Measurements from ENCODE around the gene TBC1D1. TPM values are rescaled to one million over a fixed set of nuclear protein-coding genes. Genes with fewer than 3 reads are reported as not detected.

TBC1D1 gene
- total RNA-seq, 1 experiment from 2014 or later = 106 TPM

DNA sequence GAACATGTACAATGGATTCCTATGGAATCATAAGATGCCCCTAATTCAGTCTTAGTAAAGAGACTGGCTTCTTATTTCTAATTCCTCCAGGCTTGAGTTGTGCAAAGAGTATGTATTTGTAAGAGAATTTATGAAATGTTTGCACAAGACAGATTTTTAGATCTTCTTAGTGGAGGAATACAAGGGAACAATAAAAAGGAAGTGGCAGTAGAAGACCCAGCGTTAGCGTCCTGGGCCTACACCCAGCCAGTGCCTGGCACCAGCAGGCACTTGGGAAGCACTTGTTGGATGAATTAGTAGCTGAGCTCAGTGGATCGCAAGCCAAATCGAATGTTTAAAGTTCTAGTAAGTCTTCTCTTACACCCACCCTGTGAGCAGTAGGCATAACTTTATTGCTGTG, 226.7 kb downstream of the TBC1D1 start:
- Histone ChIP-seq H3K4me2 (no peak overlapping the region), H3K79me2 (ENCODE audit: low read depth) (no peaks in the 10 kb centered on the region), H3F3A (ENCODE audit: insufficient read depth, low read depth) (peaks cover 34% of the 10 kb centered on the region), H4K20me1 (ENCODE audit: insufficient read depth) (no peaks in the 10 kb centered on the region), H3K4me3 (no peak overlapping the region), H3K36me3 (ENCODE audit: low read depth) (no peaks in the 10 kb centered on the region), H2AFZ (no peak overlapping the region), H3K27ac (no peak overlapping the region), H3K9me2 (ENCODE audit: insufficient read depth) (no peaks in the 10 kb centered on the region), H3K4me1 (replicated peaks; ENCODE audit: insufficient read depth) (peaks cover 32% of the 10 kb centered on the region), H3K9me3 (ENCODE audit: insufficient read depth, low read depth) (no peaks in the 10 kb centered on the region), H3K27me3 (ENCODE audit: insufficient read depth, low read depth) (no peaks in the 10 kb centered on the region)
- POLR2A ChIA-PET (ENCODE audit: unreplicated experiment) = no interaction called here
- CTCF ChIA-PET = no interaction called here
- no peak for TF ChIP-seq EZH2 (IDR thresholded peaks at IDR 0.05; ENCODE audit: low read depth)
- TF ChIP-seq, protein P1, sequence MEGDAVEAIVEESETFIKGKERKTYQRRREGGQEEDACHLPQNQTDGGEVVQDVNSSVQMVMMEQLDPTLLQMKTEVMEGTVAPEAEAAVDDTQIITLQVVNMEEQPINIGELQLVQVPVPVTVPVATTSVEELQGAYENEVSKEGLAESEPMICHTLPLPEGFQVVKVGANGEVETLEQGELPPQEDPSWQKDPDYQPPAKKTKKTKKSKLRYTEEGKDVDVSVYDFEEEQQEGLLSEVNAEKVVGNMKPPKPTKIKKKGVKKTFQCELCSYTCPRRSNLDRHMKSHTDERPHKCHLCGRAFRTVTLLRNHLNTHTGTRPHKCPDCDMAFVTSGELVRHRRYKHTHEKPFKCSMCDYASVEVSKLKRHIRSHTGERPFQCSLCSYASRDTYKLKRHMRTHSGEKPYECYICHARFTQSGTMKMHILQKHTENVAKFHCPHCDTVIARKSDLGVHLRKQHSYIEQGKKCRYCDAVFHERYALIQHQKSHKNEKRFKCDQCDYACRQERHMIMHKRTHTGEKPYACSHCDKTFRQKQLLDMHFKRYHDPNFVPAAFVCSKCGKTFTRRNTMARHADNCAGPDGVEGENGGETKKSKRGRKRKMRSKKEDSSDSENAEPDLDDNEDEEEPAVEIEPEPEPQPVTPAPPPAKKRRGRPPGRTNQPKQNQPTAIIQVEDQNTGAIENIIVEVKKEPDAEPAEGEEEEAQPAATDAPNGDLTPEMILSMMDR (conservative IDR thresholded peaks at IDR 0.05) = no peak
- BruUV-seq (replicated peaks) = no TSS peak
- intact Hi-C loops (cut with micrococcal nuclease; ENCODE audit: unreplicated experiment) = loop anchor here (5.0 kb wide), 1 partner anchor 40 kb away; no protein-coding TSS in a partner anchor
- no peak for DNase-seq

DNA sequence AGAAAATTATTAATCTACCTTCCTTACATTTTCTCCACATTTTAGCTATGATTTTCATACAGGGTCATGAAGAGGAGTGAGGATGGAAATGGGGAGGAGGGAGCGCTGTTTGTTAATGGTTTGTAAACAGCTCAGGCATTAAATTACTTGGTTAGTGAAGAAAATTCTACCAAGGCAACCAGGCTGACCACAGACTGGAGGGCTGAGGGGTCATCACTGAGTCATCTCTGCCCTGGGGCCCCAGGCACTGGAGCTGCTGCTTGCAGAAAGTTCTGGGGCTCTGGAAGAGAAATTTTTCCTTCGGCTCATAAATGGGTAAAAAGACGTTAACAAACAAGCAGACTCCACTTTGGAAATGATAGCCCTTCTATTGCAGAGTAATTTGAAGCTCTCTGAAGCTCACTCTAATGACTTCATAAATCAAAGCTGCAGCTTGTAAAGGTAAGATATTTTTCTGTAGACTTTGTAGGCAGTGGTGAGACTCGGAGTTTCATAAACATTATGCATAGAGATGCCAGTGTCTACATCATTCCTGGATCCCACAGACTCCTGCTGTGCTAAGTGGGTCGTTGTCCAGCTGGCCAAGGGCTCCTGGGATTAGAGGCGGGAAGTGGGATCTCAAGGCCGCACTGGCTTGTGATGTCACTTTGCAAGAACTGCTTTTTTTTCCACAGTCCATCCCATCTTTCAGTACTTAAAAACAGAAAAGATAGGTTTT, 228.9 kb downstream of the TBC1D1 start:
- ChIA-PET CTCF (interaction anchor here (0.5 to 0.6 kb wide), 5 partner anchors 9 to 1926 kb away, joined by 3 to 5 read pairs (median 4); no protein-coding TSS in a partner anchor), POLR2A (ENCODE audit: unreplicated experiment) (interaction anchor here (0.6 kb wide), 3 partner anchors 10 to 116 kb away, joined by 3 to 18 read pairs (median 5); no protein-coding TSS in a partner anchor)
- Histone ChIP-seq H3K9me2 (ENCODE audit: insufficient read depth) (no peaks in the 10 kb centered on the region), H3K4me3 (peak overlapping the region; percentile 16; the same call in 1 of the 2 replicates), H3K36me3 (ENCODE audit: low read depth) (no peaks in the 10 kb centered on the region), H4K20me1 (ENCODE audit: insufficient read depth) (no peaks in the 10 kb centered on the region), H2AFZ (no peak overlapping the region), H3K4me1 (replicated peaks; ENCODE audit: insufficient read depth) (peaks cover 32% of the 10 kb centered on the region), H3K79me2 (ENCODE audit: low read depth) (no peaks in the 10 kb centered on the region), H3K27ac (peak overlapping the region; percentile 62), H3F3A (ENCODE audit: insufficient read depth, low read depth) (peaks cover 34% of the 10 kb centered on the region), H3K9me3 (ENCODE audit: insufficient read depth, low read depth) (no peaks in the 10 kb centered on the region), H3K27me3 (ENCODE audit: insufficient read depth, low read depth) (no peaks in the 10 kb centered on the region), H3K4me2 (peak overlapping the region; percentile 67)
- BruUV-seq (replicated peaks) = no TSS peak
- intact Hi-C loops (cut with micrococcal nuclease; ENCODE audit: unreplicated experiment) = loop anchor here (2.0 to 5.0 kb wide), 2 partner anchors 41 to 43 kb away; no protein-coding TSS in a partner anchor
- DNase-seq = peak; percentile 73 to 89
- TF ChIP-seq EZH2 (IDR thresholded peaks at IDR 0.05; ENCODE audit: low read depth) = no peak
- TF ChIP-seq, protein P1 (conservative IDR thresholded peaks at IDR 0.05) = no peak

DNA sequence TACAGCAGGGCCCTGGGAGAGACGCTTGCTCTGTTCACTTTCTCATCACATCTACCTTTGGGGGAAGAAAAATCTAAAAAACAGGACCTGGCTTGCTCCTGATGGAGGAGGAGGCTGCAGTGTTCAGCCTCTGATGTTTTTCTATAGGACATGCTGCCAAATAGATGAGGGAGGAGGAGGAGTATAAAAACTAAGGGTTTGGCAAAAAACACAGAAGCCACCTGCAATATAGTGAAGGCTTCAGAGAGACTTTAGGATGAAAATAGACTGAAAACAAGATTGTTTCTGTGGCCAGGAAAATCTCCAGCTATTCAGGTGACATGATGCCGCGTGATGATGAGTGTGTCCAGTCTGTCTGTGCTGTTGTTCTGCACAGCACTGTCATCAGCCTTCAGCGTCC, 229.9 kb downstream of the TBC1D1 start:
- H3K4me3 ChIP-seq = no peak overlapping the region
- H3K79me2 ChIP-seq (ENCODE audit: low read depth) = no peaks in the 10 kb centered on the region
- ChIA-PET CTCF (no interaction called here), POLR2A (ENCODE audit: unreplicated experiment) (no interaction called here)
- no peak for DNase-seq
- no peak overlapping the region for H2AFZ ChIP-seq
- no peaks in the 10 kb centered on the region for H3K9me2 ChIP-seq (ENCODE audit: insufficient read depth)
- intact Hi-C loops (cut with micrococcal nuclease; ENCODE audit: unreplicated experiment) = no loop called here
- BruUV-seq (replicated peaks) = no TSS peak
- peaks cover 32% of the 10 kb centered on the region for H3K4me1 ChIP-seq (replicated peaks; ENCODE audit: insufficient read depth)
- no peaks in the 10 kb centered on the region for H3K36me3 ChIP-seq (ENCODE audit: low read depth)
- H3K27me3 ChIP-seq (ENCODE audit: insufficient read depth, low read depth) = no peaks in the 10 kb centered on the region
- H3F3A ChIP-seq (ENCODE audit: insufficient read depth, low read depth) = peaks cover 32% of the 10 kb centered on the region
- H3K9me3 ChIP-seq (ENCODE audit: insufficient read depth, low read depth) = no peaks in the 10 kb centered on the region
- no peaks in the 10 kb centered on the region for H4K20me1 ChIP-seq (ENCODE audit: insufficient read depth)
- TF ChIP-seq EZH2 (IDR thresholded peaks at IDR 0.05; ENCODE audit: low read depth) = no peak
- TF ChIP-seq, protein P1 (conservative IDR thresholded peaks at IDR 0.05) = no peak
- peak overlapping the region; percentile 62 for H3K27ac ChIP-seq
- peak overlapping the region; percentile 67 for H3K4me2 ChIP-seq

Measured in PC-9 (cell line).